ENCODE results near the gene ETV5.

GRCh38 chr3:186107215-186108105, 1.4 kb downstream of the ETV5 start:
- TF ChIP-seq CTCF (conservative IDR thresholded peaks at IDR 0.05 in 1 of 2, IDR thresholded peaks at IDR 0.05 in 1 of 2; ENCODE audit: low read depth in 1 of 2, low read length in 2 of 2): no peak
- TF ChIP-seq EZH2 (IDR thresholded peaks at IDR 0.05; ENCODE audit: low read length, missing control alignments): no peak

Data from fibroblast of lung (primary cell).